COLO829 (cell line): ENCODE measurements around the gene DENND4C.

Experiments
- DNase-seq: peaks from one replicate; pipeline ENCODE4 v3.0.0; 2012; ENCODE audit warnings: low spot score

DENND4C gene

DNA sequence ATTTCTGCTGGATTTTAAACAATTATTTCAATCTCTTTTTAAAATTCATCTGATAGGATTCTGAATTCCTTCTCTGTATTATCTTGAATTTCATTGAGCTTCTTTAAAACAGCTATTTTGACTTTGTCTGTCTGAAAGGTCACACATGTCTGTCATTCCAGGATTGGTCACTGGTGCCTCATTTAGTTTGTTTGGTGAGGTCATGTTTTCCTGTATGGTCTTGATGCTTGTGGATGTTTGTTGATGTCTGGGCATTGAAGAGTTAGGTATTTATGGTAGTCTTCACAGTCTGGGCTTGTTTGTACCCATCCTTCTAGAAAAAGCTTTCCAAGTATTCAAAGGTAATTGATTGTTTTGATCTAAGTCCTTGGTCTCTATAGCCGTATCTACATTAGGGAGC, 39.1 kb downstream of the DENND4C start:
- no peak for DNase-seq

GRCh38 chr9:19270421-19270949, 40.0 kb downstream of the DENND4C start:
- no peak for DNase-seq

GRCh38 chr9:19271081-19271480, 40.6 kb downstream of the DENND4C start:
- no peak for DNase-seq

DNA sequence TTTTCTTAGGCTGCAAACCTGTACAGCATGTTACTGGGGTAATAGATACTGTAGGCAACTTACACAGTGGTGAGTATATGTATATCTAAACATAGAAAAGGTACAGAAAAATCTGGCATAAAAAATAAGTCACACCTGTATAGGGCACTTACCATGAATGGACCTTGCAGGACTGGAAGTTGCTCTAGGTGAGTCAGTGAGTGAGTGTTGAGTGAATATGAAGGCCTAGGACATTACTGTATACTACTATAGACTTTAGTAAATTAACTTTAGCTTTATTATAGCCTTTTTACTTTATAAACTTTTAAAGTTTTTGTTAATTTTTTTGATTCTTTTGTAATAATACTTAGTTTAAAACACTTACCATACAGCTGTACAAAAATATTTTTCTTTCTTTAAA, 51.3 kb downstream of the DENND4C start:
- no peak for DNase-seq

- DNase-seq = no peak
Measured at GRCh38 chr9:19283072-19283710, 52.7 kb downstream of the DENND4C start.

- no peak for DNase-seq
Measured at GRCh38 chr9:19284729-19285128, 54.2 kb downstream of the DENND4C start.

GRCh38 chr9:19286634-19287188, 56.2 kb downstream of the DENND4C start:
- DNase-seq = no peak

DNA sequence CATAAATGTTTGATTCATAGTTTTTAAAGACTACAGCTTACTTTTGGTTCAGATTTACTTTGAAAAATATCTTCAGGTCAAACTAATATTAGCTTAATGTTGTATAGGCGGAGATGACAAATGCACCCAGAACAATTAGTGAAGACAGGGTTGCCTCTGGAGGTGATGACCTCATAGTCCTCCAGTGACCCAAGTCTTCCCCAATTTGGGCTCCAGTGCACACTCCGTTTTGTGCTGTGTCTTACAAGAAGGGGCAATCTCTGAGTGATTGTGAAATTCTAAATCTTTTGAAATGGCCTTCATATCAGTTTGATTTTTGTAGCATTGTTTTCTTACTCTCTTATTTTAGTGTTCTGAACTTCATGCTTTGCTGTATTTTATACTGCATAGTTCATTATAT, 57.6 kb downstream of the DENND4C start:
- no peak for DNase-seq

DNA sequence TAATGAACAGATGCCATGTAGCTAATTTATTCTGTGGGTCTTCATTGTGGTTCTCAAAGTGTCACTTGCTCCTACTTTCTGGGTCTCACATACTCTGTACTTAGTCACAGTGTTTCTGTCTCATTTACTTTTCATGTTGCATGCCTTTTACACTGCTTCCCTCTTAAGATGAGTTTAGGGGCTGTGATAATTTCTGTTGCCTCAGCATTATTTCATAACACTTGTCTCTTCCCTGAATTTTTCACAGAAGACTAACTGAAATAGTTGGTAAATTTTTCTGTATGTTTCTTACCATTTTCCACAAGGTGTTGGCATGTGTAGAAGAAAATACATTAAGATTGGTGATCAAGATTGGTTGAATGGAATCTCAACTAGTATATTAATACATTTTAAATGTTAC, 59.6 kb downstream of the DENND4C start:
- no peak for DNase-seq

DNA sequence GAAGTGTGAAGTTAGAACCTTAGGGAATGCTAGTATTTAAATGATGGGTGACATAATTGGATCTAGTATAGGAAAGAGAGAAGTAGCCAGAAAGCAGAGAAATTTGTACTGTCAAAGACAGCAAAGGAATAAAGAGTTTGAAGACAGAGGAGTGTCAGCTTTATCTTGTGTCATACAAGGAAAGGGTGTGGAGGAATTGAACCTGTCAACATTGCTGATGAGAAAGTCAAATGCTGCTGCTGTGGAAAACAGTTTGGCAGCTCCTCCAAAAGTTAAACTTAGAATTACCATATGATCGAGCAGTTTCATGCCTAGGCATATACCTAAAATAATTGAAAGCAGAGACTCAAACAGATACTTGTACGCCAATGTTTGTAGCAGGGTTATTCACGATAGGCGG, 63.7 kb downstream of the DENND4C start:
- DNase-seq = no peak

- DNase-seq = no peak
Measured at GRCh38 chr9:19298436-19299000, 68.0 kb downstream of the DENND4C start.

GRCh38 chr9:19303216-19303615, 72.7 kb downstream of the DENND4C start:
- DNase-seq = no peak

GRCh38 chr9:19306568-19306967, 76.1 kb downstream of the DENND4C start:
- no peak for DNase-seq

- no peak for DNase-seq
Measured at GRCh38 chr9:19310246-19310645, 79.8 kb downstream of the DENND4C start.

DNA sequence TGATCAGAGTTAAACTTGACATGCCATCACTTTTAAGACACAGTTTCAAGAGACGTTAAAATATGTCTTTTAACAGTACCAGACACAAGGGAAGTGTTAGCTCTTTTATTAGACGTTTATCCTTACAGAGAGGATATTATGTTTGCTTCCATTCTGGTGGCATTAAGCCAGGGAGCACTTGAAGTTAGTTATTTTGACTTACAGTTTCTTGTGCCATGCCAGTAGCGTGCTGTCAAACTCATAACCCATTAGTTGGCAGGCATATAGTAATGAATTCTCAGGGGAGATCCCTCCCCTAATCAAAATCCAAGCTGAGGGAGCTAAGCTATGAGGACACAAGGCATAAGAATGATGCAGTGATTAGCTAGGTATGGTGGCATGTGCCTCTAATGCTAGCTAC, 83.1 kb downstream of the DENND4C start:
- no peak for DNase-seq

DNA sequence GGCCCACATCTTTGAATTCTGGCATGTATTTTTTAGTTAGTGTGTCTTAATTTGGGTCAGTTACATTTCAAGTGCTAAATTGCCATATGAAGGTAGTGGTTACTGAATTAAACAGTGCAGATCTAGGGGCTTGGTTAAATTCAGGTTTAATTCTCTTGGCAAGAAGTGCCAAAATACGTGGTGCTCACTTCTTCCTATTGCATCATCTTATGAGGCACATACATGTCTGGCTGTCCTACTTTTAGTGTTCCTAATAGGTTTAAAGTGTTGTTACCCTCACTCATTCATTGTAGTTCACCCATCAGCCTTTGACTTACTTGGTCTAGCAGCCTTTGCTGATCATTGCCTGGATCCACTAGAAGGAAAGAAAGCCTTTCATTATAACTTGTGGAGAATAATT, 90.0 kb downstream of the DENND4C start:
- DNase-seq = no peak

- DNase-seq = no peak
Measured at GRCh38 chr9:19331877-19332276, 101.4 kb downstream of the DENND4C start.

- DNase-seq = no peak
Measured at GRCh38 chr9:19336166-19336565, 105.7 kb downstream of the DENND4C start.

GRCh38 chr9:19342947-19343346, 112.5 kb downstream of the DENND4C start:
- DNase-seq = no peak

DNA sequence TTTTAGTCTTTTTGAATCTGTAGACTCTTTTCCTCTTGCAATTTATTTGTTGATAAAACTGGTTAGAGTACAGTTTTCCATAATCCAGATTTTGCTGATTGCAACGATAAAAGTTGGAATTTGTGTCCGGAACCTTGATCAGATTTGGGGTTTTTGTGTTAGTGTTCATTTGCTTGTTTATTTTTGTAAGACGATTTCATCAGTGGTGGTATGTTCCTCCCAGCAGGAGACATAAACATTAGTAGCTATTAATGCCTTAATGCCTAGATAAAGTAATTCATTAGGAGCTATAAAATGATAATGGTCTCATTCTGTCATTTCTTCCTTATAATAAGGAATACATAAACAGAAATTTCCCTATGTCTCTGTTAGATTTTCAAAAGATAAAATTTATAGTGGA, 128.2 kb downstream of the DENND4C start:
- no peak for DNase-seq

DNA sequence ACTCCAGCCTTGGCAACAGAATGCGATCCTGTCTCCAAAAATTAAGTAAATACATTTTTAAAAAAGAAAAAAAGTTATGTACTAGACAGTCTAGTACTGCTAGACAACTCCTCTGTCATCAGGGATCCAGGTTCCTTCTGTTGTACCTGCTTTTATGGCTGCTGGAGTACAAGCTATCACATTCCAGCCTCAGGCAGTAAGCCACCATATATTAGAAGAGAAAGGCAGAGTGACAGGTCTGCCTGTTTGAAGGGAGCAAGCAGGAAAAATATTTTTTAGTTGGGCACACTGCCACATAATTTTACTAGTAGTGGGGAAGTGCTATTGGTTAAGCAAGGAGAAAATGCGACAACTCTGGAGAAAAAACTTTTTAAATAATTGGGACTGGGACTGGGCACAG, 138.6 kb downstream of the DENND4C start:
- no peak for DNase-seq

- no peak for DNase-seq
Measured at GRCh38 chr9:19371942-19372341, 141.4 kb downstream of the DENND4C start.

GRCh38 chr9:19372567-19372966, 142.1 kb downstream of the DENND4C start:
- no peak for DNase-seq

DNA sequence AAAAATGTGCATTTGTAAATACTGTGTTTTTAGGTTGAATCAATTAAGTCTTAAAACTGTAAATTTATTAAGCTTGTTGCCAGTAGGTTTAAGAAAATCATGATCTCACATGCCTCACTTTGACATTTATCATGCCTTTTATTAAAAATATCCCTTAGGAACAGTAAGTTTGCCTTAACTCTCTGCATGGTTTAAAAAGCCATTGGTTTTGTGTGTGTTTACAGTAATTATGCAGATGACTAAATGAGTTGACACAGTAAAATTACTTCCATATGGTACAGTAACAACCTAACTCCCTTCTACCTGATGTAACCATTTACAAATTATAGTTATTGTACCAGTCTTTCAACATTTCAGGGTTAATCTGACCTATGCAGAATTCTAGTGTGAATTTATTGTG, 143.0 kb downstream of the DENND4C start:
- no peak for DNase-seq
